K562 (cell line): ENCODE results near the gene CC2D1A. TPM values are rescaled to one million over a fixed set of nuclear protein-coding genes. Genes with fewer than 3 reads are reported as not detected.
A peak's percentile ranks its signal among the peaks of the same experiment; 100 is the strongest.

ENCODE experiments used
- ATAC-seq: fragments of 200-7000 bp; cut with Tn5 transposase; 3 replicates; pipeline ENCODE4 v1.9.1; 2020; ENCODE audit warnings: moderate library complexity
- BruUV-seq: library from RNA; stranded (reverse); fragments of 400-500 nt; replicated peaks from 2 replicates; lab custom pipeline; 2021; lab: Mats Ljungman, UMichigan
- CTCF ChIA-PET: fragments of 300-600 bp; formaldehyde crosslinking; extraction: SDS; loops from one replicate; lab custom pipeline; 2021; ENCODE audit warnings: low intra/inter-chr PET ratio; lab: Yijun Ruan, JAX
- POLR2A ChIA-PET: fragments of 300-600, 350-650 bp; sonication (Branson Sonifier 250); formaldehyde crosslinking; extraction: SDS; loops from one replicate; lab custom pipeline; 2021; ENCODE audit warnings: antibody characterized with exemption, inconsistent platforms; lab: Yijun Ruan, JAX
- DNase-seq, 4 experiments: peaks; one replicate each; pipeline versions ENCODE4 v3.0.0 to v3.0.0-alpha.2; 2011 to 2018; ENCODE audit warnings: low spot score in 3 of 4, mixed read lengths in 3 of 4; ENCODE audit errors: extremely low read depth in 1 of 4
- FAIRE-seq: peaks from 2 replicates; lab custom pipeline; 2011; peaks lifted over from hg19 to GRCh38; lab: Jason Lieb, UNC
- H2AFZ ChIP-seq: 2 replicates; pipeline ENCODE4 v1.6.0; 2011; ENCODE audit warnings: low read depth, low read length, control low read depth, inconsistent platforms
- H3K27ac ChIP-seq: fragments of 200-600 bp; 3 replicates; pipeline ENCODE4 v1.8.0; 2011; ENCODE audit warnings: low read depth, mild to moderate bottlenecking, control low read depth, inconsistent platforms, low read length, moderate library complexity, mixed read lengths; ENCODE audit errors: extremely low read depth
- H3K27me3 ChIP-seq, 2 experiments: fragments of 300-600 bp in 1 of 2; 2 replicates in 1 of 2; 3 replicates in 1 of 2; pipeline versions ENCODE4 v1.6.0 to v1.8.0; 2011; ENCODE audit warnings: inconsistent platforms in 2 of 2, low read length in 2 of 2, mild to moderate bottlenecking in 1 of 2, mixed read lengths in 1 of 2, moderate library complexity in 1 of 2; ENCODE audit not compliant: control insufficient read depth in 2 of 2, insufficient read depth in 2 of 2
- H3K36me3 ChIP-seq: fragments of 300-600 bp; 3 replicates; pipeline ENCODE4 v1.8.0; 2011; ENCODE audit warnings: mild to moderate bottlenecking, low read length, inconsistent platforms; ENCODE audit not compliant: control insufficient read depth, insufficient read depth
- H3K4me1 ChIP-seq, 2 experiments: fragments of 200-600 bp in 1 of 2; replicated peaks in 1 of 2; 2 replicates in 1 of 2; 3 replicates in 1 of 2; pipeline versions ENCODE4 v1.5.1 to v1.8.0; 2011; ENCODE audit warnings: inconsistent platforms in 2 of 2, low read length in 2 of 2, mild to moderate bottlenecking in 1 of 2, mixed read lengths in 1 of 2, moderate library complexity in 1 of 2; ENCODE audit not compliant: control insufficient read depth in 2 of 2, insufficient read depth in 2 of 2
- H3K4me2 ChIP-seq: 2 replicates; pipeline ENCODE4 v1.6.1; 2011; ENCODE audit warnings: low read length, control low read depth, inconsistent platforms, mixed read lengths; ENCODE audit not compliant: insufficient read depth
- H3K4me3 ChIP-seq: fragments of 200-600 bp; sonication (generic), shearing (Covaris generic); 2 replicates; pipeline ENCODE4 v1.5.1; 2016; ENCODE audit warnings: control low read depth, inconsistent platforms
- H3K79me2 ChIP-seq: fragments of 200-600 bp; 3 replicates; pipeline ENCODE4 v1.8.0; 2011; ENCODE audit warnings: low read length, inconsistent platforms; ENCODE audit not compliant: control insufficient read depth, insufficient read depth
- H3K9ac ChIP-seq, 2 experiments: 2 replicates each; pipeline versions ENCODE4 v1.6.0 to v1.6.1; 2011; ENCODE audit warnings: low read depth in 2 of 2, low read length in 2 of 2, control low read depth in 1 of 2, inconsistent platforms in 1 of 2, mild to moderate bottlenecking in 1 of 2, mixed read lengths in 1 of 2; ENCODE audit not compliant: insufficient read depth in 1 of 2
- H3K9me1 ChIP-seq: one replicate; pipeline ENCODE4 v1.6.0; 2011; ENCODE audit warnings: inconsistent platforms, mild to moderate bottlenecking, low read length, moderate library complexity; ENCODE audit not compliant: control insufficient read depth, insufficient read depth
- H3K9me3 ChIP-seq: replicated peaks from 2 replicates; pipeline ENCODE4 v1.5.1; 2011; ENCODE audit warnings: low read depth, low read length, inconsistent platforms; ENCODE audit not compliant: control insufficient read depth, insufficient read depth
- H4K20me1 ChIP-seq: replicated peaks from 2 replicates; pipeline ENCODE4 v1.6.1; 2011; ENCODE audit warnings: low read length, inconsistent platforms, mixed read lengths; ENCODE audit not compliant: control insufficient read depth, insufficient read depth
- ARID3A ChIP-seq: IDR thresholded peaks from 2 replicates; pipeline ENCODE4 v1.6.1; 2012; ENCODE audit warnings: low read depth, low read length, improper control_type of control experiment, borderline replicate concordance
- BCL6 ChIP-seq: fragments of 250-450 bp; sonication (Bioruptor Pico); IDR thresholded peaks from 2 replicates; pipeline ENCODE4 v1.4.0; 2020
- LEF1 ChIP-seq: fragments of 450-650 bp; IDR thresholded peaks from 2 replicates; pipeline ENCODE4 v1.6.1; 2016; ENCODE audit warnings: mild to moderate bottlenecking
- MEIS2 ChIP-seq: fragments of 450-650 bp; IDR thresholded peaks from 2 replicates; pipeline ENCODE4 v1.6.1; 2014; ENCODE audit warnings: mild to moderate bottlenecking; ENCODE audit not compliant: partially characterized antibody
- POLR2G ChIP-seq: fragments of 200-400 bp; formaldehyde crosslinking; IDR thresholded peaks from 2 replicates; pipeline ENCODE4 v1.6.1; 2017; ENCODE audit warnings: low read depth, mild to moderate bottlenecking, antibody characterized with exemption, low read length, moderate library complexity
- RBFOX2 ChIP-seq: fragments of 200-400 bp; formaldehyde crosslinking; IDR thresholded peaks from 2 replicates; pipeline ENCODE4 v1.6.1; 2017; ENCODE audit warnings: low read depth, mild to moderate bottlenecking, low read length, moderate library complexity
- RERE ChIP-seq: sonication (generic); formaldehyde crosslinking; IDR thresholded peaks from 2 replicates; pipeline ENCODE4 v1.8.0; 2023; ENCODE audit warnings: missing genetic modification reagents, mild to moderate bottlenecking, borderline replicate concordance
- SRSF3 ChIP-seq: fragments of 200-400 bp; formaldehyde crosslinking; IDR thresholded peaks from 2 replicates; pipeline ENCODE4 v1.6.1; 2016; ENCODE audit warnings: mild to moderate bottlenecking, low read length, moderate library complexity; ENCODE audit not compliant: insufficient read depth
- SRSF7 ChIP-seq: fragments of 200-400 bp; formaldehyde crosslinking; optimal IDR thresholded peaks from 2 replicates; pipeline ENCODE3; 2017; ENCODE audit warnings: mild to moderate bottlenecking, low read depth, low read length
- TBP ChIP-seq: optimal IDR thresholded peaks from 2 replicates; pipeline ENCODE3; 2011; ENCODE audit warnings: low read depth, low read length, improper control_type of control experiment
- ZSCAN32 ChIP-seq: fragments of 450-650 bp; formaldehyde crosslinking; IDR thresholded peaks from 2 replicates; pipeline ENCODE4 v1.4.0; 2020; ENCODE audit warnings: mild to moderate bottlenecking, moderate library complexity
- WGBS: fragments of 100-300 bp; shearing (Covaris generic); methylation state at CpG from one replicate; pipeline ENCODE4 v1.1.6; 2016; ENCODE audit warnings: low coverage, mixed read lengths; ENCODE audit not compliant: insufficient coverage; ENCODE audit errors: missing lambda C conversion rate; 5-methylcytosine and 5-hydroxymethylcytosine counted together
- in situ Hi-C: fragments of 300-500 bp; cut with MboI; formaldehyde crosslinking; loops from 4 replicates; pipeline ENCODE4 v1.15.0; 2018; ENCODE audit warnings: inconsistent platforms, mixed read lengths
- intact Hi-C: fragments of 100-400 bp; cut with micrococcal nuclease; formaldehyde crosslinking; loops from 2 replicates; pipeline ENCODE4 v1.14.2; 2022
- polyA plus RNA-seq, 8 experiments: library from polyadenylated mRNA; depleted of rRNA in 4 of 8; stranded (reverse) in 5 of 8; unstranded in 3 of 8; fragments of >200 nt; fragmentation: Nextera tagmentation in 2 of 8; fragmentation: Illumina TruSeq in 1 of 8; extraction: Ambion mirVana in 2 of 8; extraction: Trizol in 1 of 8; gene quantifications; 2 replicates each; pipeline versions ENCODE4 v1.2.1 to v1.2.3, GENCODE V29; 2011 to 2014; ENCODE audit warnings: inconsistent platforms in 1 of 8, missing spikeins in 1 of 8
- total RNA-seq, 7 experiments: library from RNA; depleted of rRNA in 6 of 7; stranded (reverse); fragments of >200 nt in 6 of 7; fragmentation: Illumina TruSeq in 2 of 7; extraction: Trizol in 2 of 7; gene quantifications; 2 replicates each; pipeline versions ENCODE4 v1.2.1 to v1.2.3, GENCODE V29; 2011 to 2021; ENCODE audit warnings: low replicate concordance in 1 of 7
- TF ChIP-seq, protein P1 (sequence below): sonication (generic); formaldehyde crosslinking; IDR thresholded peaks from 2 replicates; pipeline ENCODE4 v1.8.1; 2023; ENCODE audit warnings: mild to moderate bottlenecking, missing genetic modification reagents

CC2D1A gene
- total and polyA plus RNA-seq, 9 of the 15 experiments (the other 6 are each of a cell fraction or from before 2014, with no cell fraction given): 0.32 to 31.0 (median 12.9) TPM

- no peaks in the 10 kb centered on the region for H3K79me2 ChIP-seq
- no peak for FAIRE-seq
- no TSS peak for BruUV-seq
- H3K9me3 ChIP-seq: no peaks in the 10 kb centered on the region
- CTCF ChIA-PET: no interaction called here
- H2AFZ ChIP-seq: no peak overlapping the region
- ATAC-seq: no peak
- H3K9ac ChIP-seq: peak overlapping the region in 1 of 2 experiments; percentile 35; a peak in 2 of 4 replicates
- peaks cover 0 to 3% of the 10 kb centered on the region in 2 experiments; a peak in 2 of 5 replicates for H3K27me3 ChIP-seq
- POLR2A ChIA-PET: interaction anchor here (0.6 to 3.2 kb wide), 6 partner anchors 10 to 80 kb away, joined by 3 to 21 read pairs (median 4); no protein-coding TSS in a partner anchor
- no peak overlapping the region for H3K4me2 ChIP-seq
- DNase-seq: no peak
- H3K4me1 ChIP-seq: peaks cover 0 to 54% of the 10 kb centered on the region in 2 experiments; a peak in 4 of 5 replicates
- H3K27ac ChIP-seq: no peak overlapping the region
- H3K9me1 ChIP-seq: no peaks in the 10 kb centered on the region
- no peak overlapping the region for H3K4me3 ChIP-seq
- intact Hi-C loops: no loop called here
- in situ Hi-C loops: no loop called here
- H3K36me3 ChIP-seq: peaks cover 19% of the 10 kb centered on the region; the same call in 1 of the 3 replicates
- H4K20me1 ChIP-seq: 0 out of 2 replicates have a peak, but pooled peaks cover 4% of the 10 kb centered on the region
- 81% methylated on average over 33 of the region's 42 CpGs for WGBS
- TF ChIP-seq, protein P1, sequence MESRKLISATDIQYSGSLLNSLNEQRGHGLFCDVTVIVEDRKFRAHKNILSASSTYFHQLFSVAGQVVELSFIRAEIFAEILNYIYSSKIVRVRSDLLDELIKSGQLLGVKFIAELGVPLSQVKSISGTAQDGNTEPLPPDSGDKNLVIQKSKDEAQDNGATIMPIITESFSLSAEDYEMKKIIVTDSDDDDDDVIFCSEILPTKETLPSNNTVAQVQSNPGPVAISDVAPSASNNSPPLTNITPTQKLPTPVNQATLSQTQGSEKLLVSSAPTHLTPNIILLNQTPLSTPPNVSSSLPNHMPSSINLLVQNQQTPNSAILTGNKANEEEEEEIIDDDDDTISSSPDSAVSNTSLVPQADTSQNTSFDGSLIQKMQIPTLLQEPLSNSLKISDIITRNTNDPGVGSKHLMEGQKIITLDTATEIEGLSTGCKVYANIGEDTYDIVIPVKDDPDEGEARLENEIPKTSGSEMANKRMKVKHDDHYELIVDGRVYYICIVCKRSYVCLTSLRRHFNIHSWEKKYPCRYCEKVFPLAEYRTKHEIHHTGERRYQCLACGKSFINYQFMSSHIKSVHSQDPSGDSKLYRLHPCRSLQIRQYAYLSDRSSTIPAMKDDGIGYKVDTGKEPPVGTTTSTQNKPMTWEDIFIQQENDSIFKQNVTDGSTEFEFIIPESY: peak; percentile 84
- TF ChIP-seq MEIS2 (no peak), SRSF7 (no peak), POLR2G (peak; percentile 65), RERE (no peak), BCL6 (CRISPR knock-in tag) (no peak), SRSF3 (no peak), ARID3A (no peak), LEF1 (no peak), ZSCAN32 (no peak), RBFOX2 (0 out of 2 replicates have a peak, but pooled peaks have one; percentile 12), TBP (no peak)
Measured at GRCh38 chr19:13932911-13933393, 27.0 kb downstream of the CC2D1A start.
